Measurements from ENCODE around the gene CUEDC1. TPM values are rescaled to one million over a fixed set of nuclear protein-coding genes. Genes with fewer than 3 reads are reported as not detected.
A peak's percentile ranks its signal among the peaks of the same experiment; 100 is the strongest.

Gene CUEDC1
- total RNA-seq, 1 experiment from 2014 or later = 61.4 TPM

DNA sequence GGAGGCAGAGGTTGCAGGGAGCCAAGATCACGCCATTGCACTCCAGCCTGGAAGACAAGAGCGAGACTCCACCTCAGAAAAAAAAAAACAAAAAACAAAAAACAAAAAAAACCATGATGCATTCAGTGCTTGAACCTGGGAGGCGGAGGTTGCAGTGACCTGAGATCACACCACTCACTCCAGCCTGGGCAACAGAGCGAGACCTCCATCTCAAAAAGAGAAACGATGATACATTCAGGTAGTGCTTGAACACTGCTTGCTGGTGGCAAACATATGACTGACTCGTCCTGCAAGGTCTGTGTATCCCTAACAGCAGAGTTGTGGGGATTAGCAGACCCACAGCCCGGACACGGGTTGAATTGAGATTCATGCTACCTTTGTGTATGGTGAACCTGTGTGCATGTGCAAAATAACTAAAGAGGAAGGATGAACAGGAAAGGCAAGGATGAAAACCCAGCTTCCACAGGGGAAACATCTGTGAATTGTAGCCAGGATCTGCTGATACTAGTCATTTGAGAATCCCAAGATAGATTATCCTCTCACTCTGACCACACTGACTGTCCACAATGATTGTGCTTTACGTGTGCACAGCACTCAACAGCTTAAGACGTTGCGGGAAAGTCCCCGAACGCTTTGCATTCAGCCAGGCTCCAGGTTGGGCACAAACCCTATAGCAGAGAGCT is 53.0 kb downstream of the CUEDC1 start:
- peak overlapping the region; percentile 51; the same call in 1 of the 2 replicates for H3K4me2 ChIP-seq
- H4K20me1 ChIP-seq (ENCODE audit: insufficient read depth) = no peaks in the 10 kb centered on the region
- 0 out of 2 replicates have a peak, but pooled peaks cover 4% of the 10 kb centered on the region for H3K79me2 ChIP-seq (ENCODE audit: low read depth)
- peaks cover 40% of the 10 kb centered on the region for H3F3A ChIP-seq (ENCODE audit: insufficient read depth, low read depth)
- BruUV-seq (replicated peaks) = no TSS peak
- POLR2A ChIA-PET (ENCODE audit: unreplicated experiment) = interaction anchor here (0.6 kb wide), 1 partner anchor 9 kb away, joined by 3 read pairs; no protein-coding TSS in a partner anchor
- no peaks in the 10 kb centered on the region for H3K9me3 ChIP-seq (ENCODE audit: insufficient read depth, low read depth)
- no peak for DNase-seq
- peak overlapping the region; percentile 69 for H3K27ac ChIP-seq
- TF ChIP-seq EZH2 (IDR thresholded peaks at IDR 0.05; ENCODE audit: low read depth) = no peak
- TF ChIP-seq, protein P1, sequence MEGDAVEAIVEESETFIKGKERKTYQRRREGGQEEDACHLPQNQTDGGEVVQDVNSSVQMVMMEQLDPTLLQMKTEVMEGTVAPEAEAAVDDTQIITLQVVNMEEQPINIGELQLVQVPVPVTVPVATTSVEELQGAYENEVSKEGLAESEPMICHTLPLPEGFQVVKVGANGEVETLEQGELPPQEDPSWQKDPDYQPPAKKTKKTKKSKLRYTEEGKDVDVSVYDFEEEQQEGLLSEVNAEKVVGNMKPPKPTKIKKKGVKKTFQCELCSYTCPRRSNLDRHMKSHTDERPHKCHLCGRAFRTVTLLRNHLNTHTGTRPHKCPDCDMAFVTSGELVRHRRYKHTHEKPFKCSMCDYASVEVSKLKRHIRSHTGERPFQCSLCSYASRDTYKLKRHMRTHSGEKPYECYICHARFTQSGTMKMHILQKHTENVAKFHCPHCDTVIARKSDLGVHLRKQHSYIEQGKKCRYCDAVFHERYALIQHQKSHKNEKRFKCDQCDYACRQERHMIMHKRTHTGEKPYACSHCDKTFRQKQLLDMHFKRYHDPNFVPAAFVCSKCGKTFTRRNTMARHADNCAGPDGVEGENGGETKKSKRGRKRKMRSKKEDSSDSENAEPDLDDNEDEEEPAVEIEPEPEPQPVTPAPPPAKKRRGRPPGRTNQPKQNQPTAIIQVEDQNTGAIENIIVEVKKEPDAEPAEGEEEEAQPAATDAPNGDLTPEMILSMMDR (conservative IDR thresholded peaks at IDR 0.05) = no peak
- intact Hi-C loops (cut with micrococcal nuclease; ENCODE audit: unreplicated experiment) = loop anchor here (5.0 kb wide), 1 partner anchor 40 kb away; no protein-coding TSS in a partner anchor
- no peaks in the 10 kb centered on the region for H3K36me3 ChIP-seq (ENCODE audit: low read depth)
- no peaks in the 10 kb centered on the region for H3K9me2 ChIP-seq (ENCODE audit: insufficient read depth)
- peaks cover 67% of the 10 kb centered on the region for H3K4me1 ChIP-seq (replicated peaks; ENCODE audit: insufficient read depth)
- H3K27me3 ChIP-seq (ENCODE audit: insufficient read depth, low read depth) = no peaks in the 10 kb centered on the region
- no peak overlapping the region for H2AFZ ChIP-seq
- H3K4me3 ChIP-seq = no peak overlapping the region
- CTCF ChIA-PET = no interaction called here

DNA sequence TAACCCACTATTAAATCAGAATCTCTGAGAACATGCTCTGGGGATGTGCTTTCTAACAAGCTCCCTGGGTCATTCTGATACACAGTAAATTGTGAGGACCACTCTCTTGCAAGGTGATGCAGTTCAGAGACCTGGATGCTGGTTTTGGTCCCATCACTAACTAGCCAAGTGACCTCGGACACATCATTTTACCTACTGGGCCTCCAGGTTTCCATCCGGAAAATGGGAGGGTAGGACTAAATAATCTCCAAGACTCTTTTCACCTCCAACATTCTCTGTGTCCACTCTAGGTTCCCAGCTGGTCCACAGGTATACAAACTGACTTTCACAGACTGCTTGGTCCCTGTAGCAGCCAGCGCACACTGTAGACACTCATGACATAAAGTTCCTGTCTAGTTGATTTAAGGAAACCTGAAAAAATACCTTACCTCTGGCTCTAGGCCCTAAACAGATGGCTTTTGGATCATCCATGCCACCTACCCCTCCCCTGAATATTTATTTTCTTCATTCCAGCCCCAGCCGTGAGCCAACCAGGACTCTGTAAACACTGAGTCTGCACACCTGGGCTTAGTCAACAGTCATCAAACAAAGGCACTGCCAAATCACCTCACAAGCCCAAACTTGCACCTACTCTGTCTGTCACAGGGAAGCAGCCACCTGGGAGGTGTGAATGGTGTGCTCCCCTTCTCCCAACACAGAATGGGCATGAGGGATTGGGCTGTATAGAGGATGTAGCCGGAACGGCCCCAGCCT is 54.0 kb downstream of the CUEDC1 start:
- Histone ChIP-seq H2AFZ (no peak overlapping the region), H3K4me3 (no peak overlapping the region), H3F3A (ENCODE audit: insufficient read depth, low read depth) (peaks cover 40% of the 10 kb centered on the region), H3K9me2 (ENCODE audit: insufficient read depth) (no peaks in the 10 kb centered on the region), H3K4me2 (peak overlapping the region; percentile 51), H3K9me3 (ENCODE audit: insufficient read depth, low read depth) (no peaks in the 10 kb centered on the region), H3K27me3 (ENCODE audit: insufficient read depth, low read depth) (no peaks in the 10 kb centered on the region), H4K20me1 (ENCODE audit: insufficient read depth) (no peaks in the 10 kb centered on the region), H3K79me2 (ENCODE audit: low read depth) (0 out of 2 replicates have a peak, but pooled peaks cover 4% of the 10 kb centered on the region), H3K27ac (peak overlapping the region; percentile 22), H3K36me3 (ENCODE audit: low read depth) (no peaks in the 10 kb centered on the region), H3K4me1 (replicated peaks; ENCODE audit: insufficient read depth) (peaks cover 67% of the 10 kb centered on the region)
- intact Hi-C loops (cut with micrococcal nuclease; ENCODE audit: unreplicated experiment) = loop anchor here (5.0 kb wide), 1 partner anchor 39 kb away; no protein-coding TSS in a partner anchor
- no peak for TF ChIP-seq EZH2 (IDR thresholded peaks at IDR 0.05; ENCODE audit: low read depth)
- TF ChIP-seq, protein P1 (conservative IDR thresholded peaks at IDR 0.05) = no peak
- peak; percentile 65 to 81 for DNase-seq
- POLR2A ChIA-PET (ENCODE audit: unreplicated experiment) = interaction anchor here (0.6 to 0.7 kb wide), 4 partner anchors 8 to 731 kb away, joined by 3 to 4 read pairs (median 3); no protein-coding TSS in a partner anchor
- CTCF ChIA-PET = interaction anchor here (0.6 to 1.6 kb wide), 2 partner anchors 27 to 47 kb away, joined by 4 to 6 read pairs; no protein-coding TSS in a partner anchor
- no TSS peak for BruUV-seq (replicated peaks)

DNA sequence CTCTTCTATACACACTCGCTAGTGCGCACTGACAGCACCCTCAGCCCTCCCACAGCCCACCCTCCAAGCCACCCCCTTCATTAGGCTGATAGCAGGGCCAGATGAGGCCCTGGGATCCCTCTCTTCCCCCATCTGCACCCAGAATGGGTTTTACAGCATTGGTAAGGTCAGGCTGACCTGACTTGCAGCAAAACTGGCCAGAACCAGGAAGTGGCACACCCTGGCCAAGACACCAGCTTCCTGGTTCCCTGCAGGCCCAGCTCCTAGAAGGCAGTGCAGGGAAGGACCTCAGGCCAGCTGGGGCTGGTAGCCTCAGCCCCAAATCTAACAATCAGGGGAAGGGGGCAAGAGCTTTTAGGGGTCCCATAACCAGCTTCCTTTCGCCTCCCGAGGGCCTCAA is 55.4 kb downstream of the CUEDC1 start:
- peaks cover 74% of the 10 kb centered on the region for H3K4me1 ChIP-seq (replicated peaks; ENCODE audit: insufficient read depth)
- H4K20me1 ChIP-seq (ENCODE audit: insufficient read depth) = no peaks in the 10 kb centered on the region
- no peaks in the 10 kb centered on the region for H3K36me3 ChIP-seq (ENCODE audit: low read depth)
- H3F3A ChIP-seq (ENCODE audit: insufficient read depth, low read depth) = peaks cover 42% of the 10 kb centered on the region
- intact Hi-C loops (cut with micrococcal nuclease; ENCODE audit: unreplicated experiment) = loop anchor here (5.0 kb wide), 1 partner anchor 38 kb away; no protein-coding TSS in a partner anchor
- no TSS peak for BruUV-seq (replicated peaks)
- ChIA-PET POLR2A (ENCODE audit: unreplicated experiment) (interaction anchor here (0.5 to 0.7 kb wide), 3 partner anchors 35 to 129 kb away, joined by 3 to 15 read pairs (median 10); no protein-coding TSS in a partner anchor), CTCF (interaction anchor here (0.7 to 1.6 kb wide), 2 partner anchors 10 to 49 kb away, joined by 3 to 4 read pairs; no protein-coding TSS in a partner anchor)
- TF ChIP-seq, protein P1 (conservative IDR thresholded peaks at IDR 0.05) = no peak
- no peak for TF ChIP-seq EZH2 (IDR thresholded peaks at IDR 0.05; ENCODE audit: low read depth)
- H3K27me3 ChIP-seq (ENCODE audit: insufficient read depth, low read depth) = no peaks in the 10 kb centered on the region
- no peaks in the 10 kb centered on the region for H3K9me3 ChIP-seq (ENCODE audit: insufficient read depth, low read depth)
- no peak overlapping the region for H2AFZ ChIP-seq
- peaks cover 12% of the 10 kb centered on the region; the same call in 1 of the 2 replicates for H3K79me2 ChIP-seq (ENCODE audit: low read depth)
- H3K4me2 ChIP-seq = peak overlapping the region; percentile 51
- DNase-seq = peak; percentile 60 to 81
- peak overlapping the region; percentile 25 for H3K27ac ChIP-seq
- H3K4me3 ChIP-seq = no peak overlapping the region
- no peaks in the 10 kb centered on the region for H3K9me2 ChIP-seq (ENCODE audit: insufficient read depth)

Data from PC-9 (cell line).